ENCODE data around the gene SZT2. TPM values are rescaled to one million over a fixed set of nuclear protein-coding genes. Genes with fewer than 3 reads are reported as not detected.

SZT2 gene
- total and polyA plus RNA-seq, 2 of the 4 experiments (the other 2 are of a cell fraction): 9.5 to 14.3 TPM

- no peak for TF ChIP-seq MAZ (IDR thresholded peaks at IDR 0.05; ENCODE audit: borderline replicate concordance, low read depth, low read length)
Observed at GRCh38 chr1:43382027-43382779, 7.5 kb upstream of the SZT2 start (continued).

- no peak overlapping the region for H2AK5ac ChIP-seq (ENCODE audit: low read depth, low read length)
- H3K36me3 ChIP-seq (ENCODE audit: control insufficient read depth, insufficient read depth, low read length): peaks cover 54% of the 10 kb centered on the region
- no peaks in the 10 kb centered on the region for H3K27me3 ChIP-seq (ENCODE audit: control insufficient read depth, insufficient read depth, low read length)
- H3K9me1 ChIP-seq (ENCODE audit: insufficient read depth, low read length): peaks cover 14% of the 10 kb centered on the region
- H3K79me1 ChIP-seq (ENCODE audit: low read depth in 1 of 2, low read length in 2 of 2): peaks cover 18 to 64% of the 10 kb centered on the region in 2 experiments
- in situ Hi-C loops (cut with MboI; ENCODE audit: low sequenced_read_pairs) (no loop called here), intact Hi-C loops (cut with micrococcal nuclease) (no loop called here), dilution Hi-C loops (cut with HindIII; ENCODE audit: low sequenced_read_pairs, unreplicated experiment) (no loop called here)
- H3K23ac ChIP-seq (ENCODE audit: low read depth, low read length): no peak overlapping the region
- no peak overlapping the region for H4K5ac ChIP-seq (ENCODE audit: low read depth, low read length)
- WGBS, 2 experiments (ENCODE audit: extremely low coverage in 2 of 2, insufficient read length in 1 of 2): no CpG with 5 or more reads among the region's 2 CpGs
- no peak overlapping the region for H2BK15ac ChIP-seq (ENCODE audit: low read depth, low read length)
- no peak overlapping the region for H3K56ac ChIP-seq (ENCODE audit: extremely low read depth, insufficient read depth, low read length)
- H4K20me1 ChIP-seq (ENCODE audit: insufficient read depth, low read length): peaks cover 20% of the 10 kb centered on the region; the same call in 1 of the 2 replicates
- no peak overlapping the region for H2BK5ac ChIP-seq (ENCODE audit: low read depth, low read length, poor library complexity, severe bottlenecking)
- no peak overlapping the region for H2AK9ac ChIP-seq (replicated peaks; ENCODE audit: low read depth, low read length, poor library complexity)
- BruUV-seq (replicated peaks): no TSS peak
- H4K91ac ChIP-seq (ENCODE audit: insufficient read depth, low read depth, low read length): no peak overlapping the region
- H3K4me1 ChIP-seq (ENCODE audit: control insufficient read depth, insufficient read depth, low read length): peaks cover 6% of the 10 kb centered on the region
- no peak overlapping the region for H3K14ac ChIP-seq (replicated peaks; ENCODE audit: low read depth, low read length)
- no peak overlapping the region for H3K27ac ChIP-seq (ENCODE audit: insufficient read depth, low read length)
- ATAC-seq (ENCODE audit: low read depth) (no peak), DNase-seq (no peak)
- CTCF ChIA-PET: no interaction called here
- no peak overlapping the region for H2AFZ ChIP-seq (replicated peaks; ENCODE audit: low read length, poor library complexity)
- H3K9ac ChIP-seq (ENCODE audit: low read depth, low read length): no peak overlapping the region
- H2BK20ac ChIP-seq (ENCODE audit: low read depth, low read length): no peak overlapping the region
- no peak overlapping the region for H3K4ac ChIP-seq (ENCODE audit: low read depth, low read length)
- no peak overlapping the region for H3K4me2 ChIP-seq (ENCODE audit: low read depth, low read length)
- no peaks in the 10 kb centered on the region for H3K9me3 ChIP-seq (ENCODE audit: control insufficient read depth, insufficient read depth, low read length)
- no peak overlapping the region for H3K18ac ChIP-seq (ENCODE audit: low read depth, low read length)
- POLR2A ChIA-PET (ENCODE audit: unreplicated experiment): no interaction called here
- H2BK120ac ChIP-seq (ENCODE audit: low read depth, low read length): no peak overlapping the region
- H4K8ac ChIP-seq (ENCODE audit: low read depth in 2 of 2, low read length in 2 of 2): no peak overlapping the region
- H3K4me3 ChIP-seq (ENCODE audit: insufficient read depth, low read depth, low read length): no peak overlapping the region
- TF ChIP-seq RCOR1 (IDR thresholded peaks at IDR 0.05; ENCODE audit: insufficient replicate concordance, low read length): no peak
- no peak for TF ChIP-seq CEBPB (IDR thresholded peaks at IDR 0.05; ENCODE audit: low read depth, low read length)
- no peak for TF ChIP-seq BHLHE40 (IDR thresholded peaks at IDR 0.05; ENCODE audit: low read depth, low read length)
- peak; percentile 30; the same call in 1 of the 2 replicates for TF ChIP-seq SMC3 (IDR thresholded peaks at IDR 0.05; ENCODE audit: low read depth, low read length)
- no peak for TF ChIP-seq RFX5 (IDR thresholded peaks at IDR 0.05; ENCODE audit: low read depth, low read length)
- peak; percentile 21; the same call in 1 of the 2 replicates for TF ChIP-seq CTCF (conservative IDR thresholded peaks at IDR 0.05; ENCODE audit: low read depth, low read length)
- no peak for TF ChIP-seq POLR2A (IDR thresholded peaks at IDR 0.05; ENCODE audit: low read depth, low read length)
- no peak for TF ChIP-seq NFE2L2 (IDR thresholded peaks at IDR 0.05; ENCODE audit: low read depth, low read length)
- TF ChIP-seq FOS (IDR thresholded peaks at IDR 0.05; ENCODE audit: low read depth, low read length): no peak
- TF ChIP-seq MXI1 (IDR thresholded peaks at IDR 0.05; ENCODE audit: borderline replicate concordance, low read depth, low read length): no peak
- TF ChIP-seq ELK1 (IDR thresholded peaks at IDR 0.05; ENCODE audit: borderline replicate concordance, low read depth, low read length): no peak
- TF ChIP-seq RAD21 (IDR thresholded peaks at IDR 0.05; ENCODE audit: low read length): peak; percentile 34
- TF ChIP-seq CHD1 (IDR thresholded peaks at IDR 0.05; ENCODE audit: low read depth, low read length): no peak
- TF ChIP-seq MAZ (IDR thresholded peaks at IDR 0.05; ENCODE audit: borderline replicate concordance, low read depth, low read length): no peak
- no peak for TF ChIP-seq MAFK (IDR thresholded peaks at IDR 0.05; ENCODE audit: low read depth, low read length)
Observed at GRCh38 chr1:43383449-43383848, 6.2 kb upstream of the SZT2 start.
